A673 (cell line): ENCODE results near the gene GLS. TPM values are rescaled to one million over a fixed set of nuclear protein-coding genes. Genes with fewer than 3 reads are reported as not detected.

Experiments used
- BruUV-seq: library from RNA; stranded (reverse); fragments of 400-500 nt; replicated peaks from 2 replicates; lab custom pipeline; 2021; lab: Mats Ljungman, UMichigan
- CTCF ChIA-PET: fragments of 300-600 bp; sonication (Branson Sonifier 250); formaldehyde crosslinking; loops from one replicate; lab custom pipeline; 2022; ENCODE audit warnings: antibody characterized with exemption; lab: Charles Lee
- POLR2A ChIA-PET: fragments of 300-600 bp; sonication (Branson Sonifier 250); formaldehyde crosslinking; loops from one replicate; lab custom pipeline; 2022; ENCODE audit warnings: antibody characterized with exemption; ENCODE audit not compliant: low non-redundant PET; lab: Charles Lee
- DNase-seq: peaks from one replicate; pipeline ENCODE4 v3.0.0-alpha.2; 2015; ENCODE audit warnings: low spot score
- H3K27ac ChIP-seq: fragments of 200-600 bp; sonication (generic); 2 replicates; pipeline ENCODE4 v1.5.1; 2016; ENCODE audit warnings: mixed run types, low read depth, mild to moderate bottlenecking, mixed read lengths, antibody characterized with exemption, low read length; ENCODE audit not compliant: poor library complexity, severe bottlenecking
- H3K27me3 ChIP-seq: fragments of 200-600 bp; sonication (generic); replicated peaks from 2 replicates; pipeline ENCODE4 v1.6.1; 2017; ENCODE audit warnings: mixed run types, low read depth, mild to moderate bottlenecking, mixed read lengths, antibody characterized with exemption, low read length; ENCODE audit not compliant: insufficient read depth, poor library complexity
- H3K36me3 ChIP-seq: fragments of 200-600 bp; sonication (generic); 2 replicates; pipeline ENCODE4 v1.6.1; 2016; ENCODE audit warnings: mixed run types, mild to moderate bottlenecking, mixed read lengths, antibody characterized with exemption, low read length; ENCODE audit not compliant: insufficient read depth, poor library complexity, severe bottlenecking
- H3K4me1 ChIP-seq: fragments of 200-600 bp; sonication (generic); 2 replicates; pipeline ENCODE4 v1.6.1; 2017; ENCODE audit warnings: mixed run types, mild to moderate bottlenecking, mixed read lengths, antibody characterized with exemption, low read length; ENCODE audit not compliant: insufficient read depth, poor library complexity, severe bottlenecking
- H3K4me3 ChIP-seq: fragments of 200-600 bp; sonication (generic); 2 replicates; pipeline ENCODE4 v1.5.1; 2016; ENCODE audit warnings: low read depth, mixed run types, mild to moderate bottlenecking, mixed read lengths, low read length; ENCODE audit not compliant: poor library complexity, severe bottlenecking
- H3K9me3 ChIP-seq: fragments of 200-600 bp; sonication (generic); 2 replicates; pipeline ENCODE4 v1.6.1; 2016; ENCODE audit warnings: mixed run types, low read depth, mild to moderate bottlenecking, mixed read lengths, antibody characterized with exemption, low read length; ENCODE audit not compliant: poor library complexity, severe bottlenecking
- CTCF ChIP-seq: fragments of 300-800, 200-600 bp; sonication (generic); conservative IDR thresholded peaks from 2 replicates; pipeline ENCODE4 v1.5.1; 2017; ENCODE audit warnings: low read depth, mild to moderate bottlenecking, antibody characterized with exemption, low read length, moderate library complexity, mixed read lengths
- EZH2 ChIP-seq: fragments of 200-600 bp; sonication (generic); IDR thresholded peaks from 2 replicates; pipeline ENCODE4 v1.6.1; 2017; ENCODE audit warnings: borderline replicate concordance, low read depth, mild to moderate bottlenecking, mixed read lengths, antibody characterized with exemption, low read length; ENCODE audit not compliant: poor library complexity, severe bottlenecking
- intact Hi-C: fragments of 100-400 bp; cut with micrococcal nuclease; formaldehyde crosslinking; loops from one replicate; pipeline ENCODE4 v1.10.0; 2022; ENCODE audit not compliant: unreplicated experiment
- total RNA-seq: library from RNA; stranded (reverse); gene quantifications from 2 replicates; pipeline ENCODE4 v1.2.3, GENCODE V29; 2021

Gene GLS
- total RNA-seq, 1 experiment from 2014 or later, result 116 TPM

- Histone ChIP-seq H3K36me3 (peaks cover 5% of the 10 kb centered on the region), H3K27ac (peak overlapping the region; percentile 79), H3K27me3 (no peaks in the 10 kb centered on the region), H3K4me3 (peak overlapping the region; percentile 90), H3K4me1 (peaks cover 31% of the 10 kb centered on the region), H3K9me3 (no peaks in the 10 kb centered on the region)
- TSS peak; percentile 63 for BruUV-seq
- POLR2A ChIA-PET, result no interaction called here
- intact Hi-C loops, result loop anchor here (2.0 to 5.0 kb wide), 2 partner anchors 19 to 97 kb away; no protein-coding TSS in a partner anchor
- peak; percentile 32 for DNase-seq
- CTCF ChIA-PET, result interaction anchor here (0.6 to 0.8 kb wide), 2 partner anchors 13 to 29 kb away, joined by 3 to 4 read pairs; no protein-coding TSS in a partner anchor
- no peak for TF ChIP-seq CTCF
Measured at GRCh38 chr2:190879474-190880377, 895 bp upstream of the GLS start.

GRCh38 chr2:190881084-190881597 lies 520 bp downstream of the GLS start:
- Histone ChIP-seq H3K4me1 (peaks cover 32% of the 10 kb centered on the region), H3K9me3 (no peaks in the 10 kb centered on the region), H3K36me3 (peaks cover 5% of the 10 kb centered on the region), H3K4me3 (peak overlapping the region; percentile 90), H3K27me3 (no peaks in the 10 kb centered on the region), H3K27ac (peak overlapping the region; percentile 85)
- no TSS peak for BruUV-seq
- no peak for DNase-seq
- ChIA-PET POLR2A (no interaction called here), CTCF (interaction anchor here (1.2 kb wide), 1 partner anchor 31 kb away, joined by 4 read pairs; no protein-coding TSS in a partner anchor)
- intact Hi-C loops, result loop anchor here (2.0 to 5.0 kb wide), 2 partner anchors 20 to 99 kb away; no protein-coding TSS in a partner anchor
- TF ChIP-seq EZH2 (no peak), CTCF (no peak)

GRCh38 chr2:190881598-190882410 lies 1.2 kb downstream of the GLS start:
- TF ChIP-seq CTCF (no peak), EZH2 (no peak)
- ChIA-PET POLR2A (interaction anchor here (0.6 kb wide), 1 partner anchor 81 kb away, joined by 4 read pairs; no protein-coding TSS in a partner anchor), CTCF (interaction anchor here (1.2 kb wide), 1 partner anchor 31 kb away, joined by 4 read pairs; no protein-coding TSS in a partner anchor)
- Histone ChIP-seq H3K27ac (peak overlapping the region; percentile 85), H3K4me3 (peak overlapping the region; percentile 90), H3K27me3 (no peaks in the 10 kb centered on the region), H3K4me1 (peaks cover 28% of the 10 kb centered on the region), H3K36me3 (peaks cover 5% of the 10 kb centered on the region), H3K9me3 (no peaks in the 10 kb centered on the region)
- TSS peak; percentile 35 for BruUV-seq
- intact Hi-C loops, result loop anchor here (2.0 to 5.0 kb wide), 2 partner anchors 21 to 100 kb away; no protein-coding TSS in a partner anchor
- DNase-seq, result peak; percentile 89
